SIG-M5 treated with dmso at 0.1 percent for 504 hours (cell line): ENCODE results near the gene OR5V1.
"Not testable (repeated sequence)": the region's sequence is repeated elsewhere in the genome, so short reads cannot be mapped to it uniquely, and the experiment has no call there.

Experiments
- DNase-seq: peaks from one replicate; lab custom pipeline; 2025; ENCODE audit not compliant: unreplicated experiment; lab: John Stamatoyannopoulos, UW

OR5V1 gene

DNA sequence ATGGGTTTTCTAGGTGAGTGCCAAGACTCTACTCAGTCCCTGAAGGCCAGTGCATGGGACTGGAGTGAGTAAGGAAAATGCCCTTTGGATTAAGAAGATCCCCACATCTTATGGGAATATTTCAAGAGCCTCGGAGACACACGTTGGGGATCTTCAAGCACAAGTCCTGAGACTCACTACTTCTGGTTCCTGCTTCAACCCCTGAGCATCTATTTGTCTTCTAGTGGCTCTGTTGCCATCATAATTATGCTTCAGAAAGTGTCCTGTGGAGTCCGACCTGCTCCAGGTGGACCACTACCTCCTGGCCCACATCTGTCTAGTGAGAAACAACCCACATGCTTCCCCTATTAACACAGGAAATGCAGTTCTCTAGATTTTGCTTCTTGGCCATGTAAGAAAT lies at the start of gene OR5V1:
TSS of gene OR5V1 (minus strand) at position 101 of the 400 bp plus-strand sequence. CDS start 12,670 bp downstream, outside the sequence.
- no peak for DNase-seq

- no peak for DNase-seq
Observed at GRCh38 chr6:29414588-29414987, 45.9 kb upstream of the OR5V1 start, which contains the start of gene OR12D1. TSS of gene OR12D1 (plus strand) at chr6:29414928.

DNA sequence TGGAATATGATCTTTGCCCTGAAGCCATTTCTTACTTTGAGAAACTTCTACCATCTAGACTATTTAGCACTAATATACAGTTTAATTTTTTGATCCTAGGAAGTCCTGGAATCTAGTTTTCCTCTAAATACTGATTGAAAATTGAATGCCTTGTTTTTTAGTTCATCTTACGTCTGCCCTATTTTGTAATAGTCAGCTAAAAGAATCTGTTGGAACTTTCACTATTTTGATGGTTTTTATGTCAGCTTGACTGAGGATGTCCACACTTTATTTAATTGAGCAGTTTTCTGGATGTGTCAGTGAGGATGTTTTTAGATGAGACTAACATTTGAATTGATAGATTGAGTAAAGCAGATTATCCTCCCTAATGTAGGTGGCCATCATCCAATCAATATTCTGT lies 35.1 kb upstream of the OR5V1 start:
- DNase-seq: no peak

DNA sequence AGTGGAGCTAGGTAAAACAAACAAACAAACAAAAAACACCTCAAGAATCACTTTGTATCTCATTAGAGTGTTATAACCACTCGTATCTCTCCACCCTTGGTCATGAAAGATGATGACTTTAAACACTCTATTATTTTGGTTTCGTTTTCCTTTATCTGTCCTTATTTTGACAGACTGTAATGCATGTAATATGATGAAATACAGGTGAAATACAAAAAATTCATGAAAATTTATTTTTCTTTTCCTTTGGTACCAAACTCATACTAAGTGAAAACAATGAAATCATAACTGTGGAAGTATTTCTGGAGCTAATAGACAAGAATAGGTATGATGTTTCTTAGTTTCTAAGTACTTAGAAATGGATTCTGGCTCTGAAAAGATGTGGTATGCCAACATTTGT lies 30.9 kb upstream of the OR5V1 start:
- no peak for DNase-seq

DNA sequence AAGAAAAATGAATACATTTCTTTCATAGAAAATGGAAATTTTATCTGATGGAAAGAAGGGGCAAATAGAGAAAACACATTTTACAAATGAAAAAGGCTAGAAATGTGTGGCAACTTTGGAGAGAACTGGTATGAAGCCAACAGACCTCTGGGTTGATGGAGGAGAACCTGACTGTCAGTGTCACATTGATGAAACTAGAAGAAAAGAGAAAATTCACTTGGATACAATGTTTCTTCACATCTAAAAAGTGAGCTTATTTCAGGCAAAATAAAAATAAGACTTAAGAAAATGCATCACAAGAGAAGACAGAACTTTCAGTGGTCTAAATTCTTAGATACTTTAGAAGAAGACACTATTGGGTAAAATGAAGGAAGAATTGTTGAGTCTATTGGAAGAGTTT lies 26.7 kb upstream of the OR5V1 start, which contains the start of gene OR12D2:
TSS of gene OR12D2 (plus strand) at position 301 of the 400 bp plus-strand sequence. CDS start 1,069 bp downstream, outside the sequence.
- DNase-seq: no peak

GRCh38 chr6:29388533-29388932 lies 19.9 kb upstream of the OR5V1 start:
- no peak for DNase-seq

DNA sequence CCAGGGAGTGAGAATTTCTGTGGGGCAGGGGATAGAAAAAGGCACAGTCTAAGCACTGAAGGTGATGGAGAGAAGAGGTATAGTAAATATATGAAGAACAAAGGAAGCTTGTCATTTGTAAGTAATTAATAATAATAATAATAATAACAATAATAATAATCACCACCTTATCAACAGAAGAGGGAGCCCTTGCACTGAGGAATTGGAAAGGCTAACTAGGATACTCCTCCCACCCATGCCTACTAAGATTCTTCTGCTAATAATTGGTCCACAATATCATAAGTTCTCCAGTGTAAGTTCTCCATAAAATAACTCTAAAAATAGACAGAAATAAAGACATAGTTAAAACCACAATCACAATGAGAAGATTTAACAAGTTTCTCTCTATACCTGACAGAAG lies 7.3 kb upstream of the OR5V1 start:
- DNase-seq: peak; percentile 3

GRCh38 chr6:29375191-29375590 lies 6.5 kb upstream of the OR5V1 start, which contains the start of gene OR12D3:
TSS of gene OR12D3 (minus strand) at chr6:29375291. CDS start at chr6:29375287, 4 bp downstream.
- no peak for DNase-seq

- DNase-seq: no peak
Observed at GRCh38 chr6:29355603-29356002, 13.1 kb downstream of the OR5V1 start.

- DNase-seq: no peak
Observed at GRCh38 chr6:29354980-29355379, 13.7 kb downstream of the OR5V1 start.

- not testable (repeated sequence) for DNase-seq
Observed at GRCh38 chr6:29349348-29349747, 19.3 kb downstream of the OR5V1 start.

DNA sequence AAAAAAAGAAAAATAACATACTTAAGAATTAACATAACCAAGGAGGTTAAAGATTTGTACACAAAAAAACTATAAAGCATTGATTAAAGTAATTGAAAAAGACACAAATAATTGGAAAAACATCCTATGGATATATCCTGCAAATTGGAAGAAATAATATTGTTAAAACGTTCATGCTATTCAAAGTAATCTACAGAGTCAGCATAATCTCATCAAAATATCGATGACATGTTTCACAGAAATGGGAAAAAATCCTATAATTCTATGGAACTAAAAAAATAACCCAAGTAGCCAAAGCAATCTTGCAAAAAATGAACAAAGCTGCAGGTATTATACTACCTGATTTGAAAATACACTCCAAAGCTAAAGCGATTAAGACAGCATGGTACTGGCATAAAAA lies 23.3 kb downstream of the OR5V1 start:
- no peak for DNase-seq

GRCh38 chr6:29336269-29336668 lies 32.4 kb downstream of the OR5V1 start:
- no peak for DNase-seq

GRCh38 chr6:29332676-29333075 lies 36.0 kb downstream of the OR5V1 start:
- no peak for DNase-seq

GRCh38 chr6:29325777-29326176 lies 42.9 kb downstream of the OR5V1 start:
- no peak for DNase-seq

DNA sequence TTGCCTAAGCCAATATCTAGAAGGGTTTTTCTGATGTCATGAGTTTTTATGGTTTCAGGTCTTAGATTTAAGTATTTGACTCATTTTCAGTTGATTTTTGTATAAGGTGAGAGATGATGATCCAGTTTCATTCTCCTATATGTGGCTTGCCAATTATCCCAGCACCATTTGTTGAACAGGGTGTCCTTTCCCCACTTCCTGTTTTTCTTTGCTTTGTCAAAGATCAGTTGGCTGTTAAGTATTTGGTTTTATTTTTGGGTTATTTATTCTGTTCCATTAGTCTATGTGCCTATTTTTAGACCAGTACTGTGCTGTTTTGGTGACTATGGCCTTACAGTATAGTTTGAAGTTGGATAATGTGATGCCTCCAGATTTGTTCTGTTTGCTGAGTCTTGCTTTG lies 45.3 kb downstream of the OR5V1 start:
- DNase-seq: not testable (repeated sequence)

DNA sequence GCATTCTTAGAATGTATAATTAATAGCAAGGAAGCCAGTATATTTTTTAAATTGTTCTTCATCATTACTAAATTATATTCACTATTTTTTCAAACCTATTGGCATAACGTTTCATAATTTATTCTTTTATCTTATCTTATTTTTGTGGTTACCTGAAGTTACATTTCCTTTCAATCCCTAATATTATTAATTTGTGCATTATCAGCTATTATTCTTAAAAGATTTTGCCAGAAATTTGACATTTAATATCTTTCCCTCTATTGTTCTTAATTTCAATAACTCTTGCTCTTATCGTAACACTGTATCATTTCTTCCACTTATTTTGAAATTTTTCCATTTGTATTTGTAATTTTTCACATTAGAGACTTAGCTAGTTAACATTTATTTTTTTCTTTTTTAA lies 48.7 kb downstream of the OR5V1 start:
- DNase-seq: no peak
